Glutamatergic neuron (in vitro differentiated cells): ENCODE data around the gene ATAD2B. TPM values are rescaled to one million over a fixed set of nuclear protein-coding genes. Genes with fewer than 3 reads are reported as not detected.
A peak's percentile ranks its signal among the peaks of the same experiment; 100 is the strongest.

Source experiments
- DNase-seq: peaks from one replicate; pipeline ENCODE4 v3.0.0; 2022
- H3K27ac Mint-ChIP-seq: one replicate; pipeline ENCODE4 v1.8.0; 2020; ENCODE audit warnings: mild to moderate bottlenecking, mixed read lengths, inconsistent platforms; ENCODE audit not compliant: unreplicated experiment
- H3K27me3 Mint-ChIP-seq: one replicate; pipeline ENCODE4 v1.8.0; 2020; ENCODE audit warnings: mild to moderate bottlenecking, moderate library complexity, mixed read lengths, inconsistent platforms; ENCODE audit not compliant: unreplicated experiment
- H3K36me3 Mint-ChIP-seq: one replicate; pipeline ENCODE4 v1.8.0; 2020; ENCODE audit warnings: mild to moderate bottlenecking, mixed read lengths, inconsistent platforms; ENCODE audit not compliant: unreplicated experiment
- H3K4me1 Mint-ChIP-seq: one replicate; pipeline ENCODE4 v1.8.0; 2020; ENCODE audit warnings: mild to moderate bottlenecking, low read depth, mixed read lengths, inconsistent platforms; ENCODE audit not compliant: unreplicated experiment
- H3K4me3 Mint-ChIP-seq: one replicate; pipeline ENCODE4 v1.8.0; 2020; ENCODE audit warnings: mild to moderate bottlenecking, mixed read lengths, inconsistent platforms; ENCODE audit not compliant: unreplicated experiment
- H3K9me3 Mint-ChIP-seq: one replicate; pipeline ENCODE4 v1.8.0; 2020; ENCODE audit warnings: mild to moderate bottlenecking, moderate library complexity, mixed read lengths, inconsistent platforms; ENCODE audit not compliant: unreplicated experiment
- CTCF ChIP-seq: fragments of 200-600 bp; sonication (generic); IDR thresholded peaks from one replicate; pipeline ENCODE4 v1.5.0; 2021; ENCODE audit not compliant: partially characterized antibody, unreplicated experiment
- total RNA-seq: library from RNA; stranded (reverse); fragmentation: NEBNext Ultra II Directional; extraction: Animal tissue kit (Norgen Biotek cat#: 25700); gene quantifications from one replicate; pipeline ENCODE4 v1.2.1, GENCODE V29; 2021; ENCODE audit not compliant: unreplicated experiment

The ATAD2B gene
- total RNA-seq, 1 donor from 2014 or later, result 108 TPM

DNA sequence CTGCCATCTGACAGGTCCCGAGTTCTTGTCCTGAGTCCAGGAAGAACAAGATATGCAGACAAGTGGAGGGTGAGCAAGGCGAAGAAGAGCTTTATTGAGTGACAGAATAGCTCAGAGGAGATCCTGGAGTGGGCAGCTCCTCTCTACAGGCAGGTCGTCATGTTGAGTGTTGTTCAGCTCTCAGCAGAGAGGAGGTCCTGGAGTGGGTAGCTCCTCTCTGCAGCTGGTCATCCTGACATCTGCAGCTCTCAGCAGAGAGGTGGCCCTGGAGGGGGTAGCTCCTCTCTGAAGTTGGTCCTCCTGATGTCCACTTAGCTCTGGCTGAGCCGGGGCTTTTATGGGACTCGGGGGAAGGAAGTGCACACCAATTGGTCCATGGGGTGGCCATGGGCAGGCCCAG is 90.4 kb downstream of the ATAD2B start:
- Mint-ChIP-seq H3K36me3 (no peaks in the 10 kb centered on the region), H3K9me3 (peaks cover 2% of the 10 kb centered on the region), H3K27me3 (peaks cover 4% of the 10 kb centered on the region)

GRCh38 chr2:23835988-23836387 is 90.9 kb downstream of the ATAD2B start:
- Mint-ChIP-seq H3K36me3 (no peaks in the 10 kb centered on the region), H3K27ac (no peak overlapping the region), H3K9me3 (peaks cover 2% of the 10 kb centered on the region), H3K27me3 (peaks cover 3% of the 10 kb centered on the region), H3K4me3 (no peak overlapping the region), H3K4me1 (no peaks in the 10 kb centered on the region)
- TF ChIP-seq CTCF, result no peak
- no peak for DNase-seq

More for the DNA sequence above, 90.4 kb downstream of the ATAD2B start:
- no peak for DNase-seq
- Mint-ChIP-seq H3K4me3 (no peak overlapping the region), H3K27ac (no peak overlapping the region), H3K4me1 (no peaks in the 10 kb centered on the region)
- TF ChIP-seq CTCF, result no peak

GRCh38 chr2:23835423-23835822 is 91.5 kb downstream of the ATAD2B start:
- Mint-ChIP-seq H3K27ac (peak overlapping the region; percentile 59), H3K27me3 (peaks cover 3% of the 10 kb centered on the region), H3K4me3 (no peak overlapping the region), H3K9me3 (peaks cover 2% of the 10 kb centered on the region), H3K4me1 (no peaks in the 10 kb centered on the region), H3K36me3 (no peaks in the 10 kb centered on the region)
- DNase-seq, result no peak
- no peak for TF ChIP-seq CTCF

- Mint-ChIP-seq H3K9me3 (no peaks in the 10 kb centered on the region), H3K4me3 (no peak overlapping the region), H3K36me3 (no peaks in the 10 kb centered on the region), H3K4me1 (no peaks in the 10 kb centered on the region), H3K27ac (no peak overlapping the region), H3K27me3 (peaks cover 3% of the 10 kb centered on the region)
- TF ChIP-seq CTCF, result no peak
- no peak for DNase-seq
Observed at GRCh38 chr2:23828986-23829385, 97.9 kb downstream of the ATAD2B start.

- Mint-ChIP-seq H3K4me3 (no peak overlapping the region), H3K9me3 (no peaks in the 10 kb centered on the region), H3K27me3 (peaks cover 3% of the 10 kb centered on the region), H3K4me1 (no peaks in the 10 kb centered on the region), H3K36me3 (no peaks in the 10 kb centered on the region), H3K27ac (no peak overlapping the region)
- no peak for TF ChIP-seq CTCF
- DNase-seq, result no peak
Observed at GRCh38 chr2:23828256-23828980, 98.5 kb downstream of the ATAD2B start.
